Limb (tissue), 2 donors: ENCODE data around the gene TIE1.

Experiments used
- DNase-seq, 2 donors: peaks; one replicate each; pipeline ENCODE4 v3.0.0-alpha.2; 2016; ENCODE audit errors: extremely low spot score in 2 of 2

The TIE1 gene

DNA sequence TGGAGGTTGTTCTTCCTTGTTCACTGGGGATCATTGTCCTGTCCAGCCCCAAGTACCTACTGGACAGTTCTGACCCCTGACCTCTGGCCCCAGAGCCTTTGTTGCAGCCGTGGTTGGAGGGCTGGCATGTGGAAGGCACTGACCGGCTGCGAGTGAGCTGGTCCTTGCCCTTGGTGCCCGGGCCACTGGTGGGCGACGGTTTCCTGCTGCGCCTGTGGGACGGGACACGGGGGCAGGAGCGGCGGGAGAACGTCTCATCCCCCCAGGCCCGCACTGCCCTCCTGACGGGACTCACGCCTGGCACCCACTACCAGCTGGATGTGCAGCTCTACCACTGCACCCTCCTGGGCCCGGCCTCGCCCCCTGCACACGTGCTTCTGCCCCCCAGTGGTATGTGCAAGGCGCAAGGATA, 11.4 kb downstream of the TIE1 start:
- DNase-seq, result no peak

DNA sequence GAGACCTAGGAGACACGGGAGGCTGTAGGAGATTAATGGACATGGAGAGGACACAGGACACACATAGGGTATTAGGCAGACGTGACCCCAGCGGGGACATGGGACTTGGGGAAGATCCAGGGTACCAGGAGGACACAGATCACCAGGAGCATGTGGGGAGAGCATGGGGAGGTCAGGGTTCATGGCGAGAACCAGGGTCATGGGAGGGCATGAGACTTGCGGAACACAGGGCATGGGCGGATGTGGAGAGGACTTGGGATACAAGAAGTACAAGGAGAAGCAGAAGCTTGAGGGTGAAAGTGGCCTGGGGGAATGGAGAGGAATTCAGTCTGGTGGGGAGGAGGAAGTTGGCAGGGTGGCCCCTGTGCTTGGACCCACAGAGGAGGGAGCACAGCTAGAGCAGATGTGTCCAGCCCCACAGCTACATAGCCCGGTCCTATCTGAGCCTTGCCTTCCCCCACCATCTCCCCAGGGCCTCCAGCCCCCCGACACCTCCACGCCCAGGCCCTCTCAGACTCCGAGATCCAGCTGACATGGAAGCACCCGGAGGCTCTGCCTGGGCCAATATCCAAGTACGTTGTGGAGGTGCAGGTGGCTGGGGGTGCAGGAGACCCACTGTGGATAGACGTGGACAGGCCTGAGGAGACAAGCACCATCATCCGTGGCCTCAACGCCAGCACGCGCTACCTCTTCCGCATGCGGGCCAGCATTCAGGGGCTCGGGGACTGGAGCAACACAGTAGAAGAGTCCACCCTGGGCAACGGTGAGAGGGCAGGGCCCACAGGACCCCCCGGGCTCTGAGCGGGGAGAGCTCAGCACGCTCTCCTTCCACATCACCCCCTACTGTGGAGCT, 12.1 kb downstream of the TIE1 start:
- no peak for DNase-seq

DNA sequence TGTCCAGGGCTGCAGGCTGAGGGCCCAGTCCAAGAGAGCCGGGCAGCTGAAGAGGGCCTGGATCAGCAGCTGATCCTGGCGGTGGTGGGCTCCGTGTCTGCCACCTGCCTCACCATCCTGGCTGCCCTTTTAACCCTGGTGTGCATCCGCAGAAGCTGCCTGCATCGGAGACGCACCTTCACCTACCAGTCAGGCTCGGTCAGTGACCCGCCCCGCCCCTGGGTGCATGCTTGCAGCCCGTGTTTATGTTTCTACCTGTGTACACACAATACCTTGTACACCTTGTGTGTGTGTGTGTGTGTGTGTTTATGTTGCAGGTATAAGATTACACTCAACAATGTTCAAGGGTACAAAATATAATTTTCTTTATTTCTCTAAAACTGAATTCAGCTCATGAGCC, 13.0 kb downstream of the TIE1 start:
- DNase-seq, result no peak

GRCh38 chr1:43314233-43314632, 13.5 kb downstream of the TIE1 start:
- DNase-seq, result no peak

GRCh38 chr1:43315481-43315880, 14.7 kb downstream of the TIE1 start:
- DNase-seq, result no peak

- no peak for DNase-seq
Observed at GRCh38 chr1:43315963-43316737, 15.4 kb downstream of the TIE1 start.

GRCh38 chr1:43316738-43317520, 16.1 kb downstream of the TIE1 start:
- no peak for DNase-seq

DNA sequence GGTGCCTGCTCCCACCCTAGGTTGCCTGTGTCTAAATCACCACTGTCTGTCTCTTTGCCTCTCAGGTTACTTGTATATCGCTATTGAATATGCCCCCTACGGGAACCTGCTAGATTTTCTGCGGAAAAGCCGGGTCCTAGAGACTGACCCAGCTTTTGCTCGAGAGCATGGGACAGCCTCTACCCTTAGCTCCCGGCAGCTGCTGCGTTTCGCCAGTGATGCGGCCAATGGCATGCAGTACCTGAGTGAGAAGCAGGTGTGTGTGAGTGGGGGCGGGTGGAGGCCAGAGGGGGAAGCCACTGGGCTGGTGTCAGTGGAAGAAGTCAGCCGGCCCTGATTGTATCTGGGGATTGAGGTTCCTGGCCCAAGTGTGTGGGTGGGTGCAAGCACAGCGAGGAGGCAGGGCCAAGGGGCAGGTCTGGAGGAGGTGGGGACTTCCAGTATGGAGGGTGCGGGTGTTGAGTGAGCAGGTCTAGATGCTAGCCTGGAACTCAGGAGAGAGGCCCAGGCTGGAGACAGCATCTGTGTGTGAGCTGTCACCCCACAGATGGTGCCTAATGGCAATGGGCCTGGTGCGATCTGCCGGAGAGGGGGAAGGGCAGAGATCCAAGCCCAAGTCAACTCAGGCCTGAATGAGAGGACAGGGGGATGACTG, 17.2 kb downstream of the TIE1 start:
- no peak for DNase-seq

DNA sequence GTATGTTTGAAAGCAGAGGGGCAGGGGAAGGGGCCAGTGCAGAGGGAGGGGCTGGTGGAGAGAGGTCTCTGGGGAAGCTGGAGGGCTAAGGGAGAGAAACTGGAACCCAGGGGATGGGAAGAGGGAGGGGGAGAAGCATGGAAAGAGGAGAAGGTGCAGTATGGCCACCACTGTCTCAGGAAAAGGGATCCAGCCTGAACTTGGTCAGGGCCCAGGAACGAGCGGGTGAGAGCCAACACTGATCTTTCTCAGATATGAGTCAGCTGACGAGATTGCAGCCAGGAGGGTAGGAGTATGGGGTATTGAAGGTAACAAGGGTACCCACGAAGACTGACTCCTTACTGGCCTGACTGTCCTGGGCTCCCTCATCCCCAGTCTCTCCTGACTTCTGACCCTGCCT, 18.0 kb downstream of the TIE1 start:
- DNase-seq, result no peak

- no peak for DNase-seq
Observed at GRCh38 chr1:43319288-43319687, 18.5 kb downstream of the TIE1 start.

- DNase-seq, result no peak
Observed at GRCh38 chr1:43319766-43320165, 19.0 kb downstream of the TIE1 start.

DNA sequence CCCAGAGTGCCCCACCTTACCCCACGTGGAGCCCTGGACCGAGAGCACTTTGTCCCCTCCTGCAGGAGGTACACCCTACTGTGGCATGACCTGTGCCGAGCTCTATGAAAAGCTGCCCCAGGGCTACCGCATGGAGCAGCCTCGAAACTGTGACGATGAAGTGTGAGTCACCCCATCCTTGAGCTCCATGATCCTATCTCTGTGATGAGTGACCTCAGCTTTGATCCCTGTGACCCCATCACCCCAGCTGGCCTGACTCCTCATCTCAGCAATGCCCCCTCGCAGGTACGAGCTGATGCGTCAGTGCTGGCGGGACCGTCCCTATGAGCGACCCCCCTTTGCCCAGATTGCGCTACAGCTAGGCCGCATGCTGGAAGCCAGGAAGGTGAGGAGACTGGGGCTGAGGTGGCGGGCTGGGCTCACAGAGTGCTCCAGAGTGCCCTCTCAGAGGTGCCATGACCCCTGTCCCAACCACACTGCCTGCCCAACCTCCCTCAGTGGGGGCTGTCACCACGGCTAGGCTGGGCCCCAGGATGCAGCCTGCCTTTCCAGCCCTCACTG, 20.6 kb downstream of the TIE1 start:
- no peak for DNase-seq

- DNase-seq, result no peak
Observed at GRCh38 chr1:43322506-43322905, 21.7 kb downstream of the TIE1 start.

DNA sequence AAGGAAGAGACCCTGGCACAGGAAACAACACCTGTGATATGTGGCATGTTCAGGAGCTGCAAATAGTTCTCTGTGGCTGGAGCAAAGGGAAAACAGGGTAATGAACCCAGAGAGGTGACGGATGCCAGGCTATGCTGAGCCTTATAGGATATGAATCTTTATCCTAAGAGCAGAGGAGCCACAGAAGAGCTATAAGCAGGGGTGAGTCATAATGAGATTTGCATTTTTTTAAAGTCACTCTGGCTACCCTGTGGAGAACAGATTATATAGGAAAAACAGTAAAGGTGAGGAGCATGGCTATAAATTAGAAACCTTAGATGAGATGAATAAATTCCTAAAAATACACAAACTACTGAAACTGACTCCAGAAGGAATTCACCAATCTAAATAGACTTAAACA, 24.0 kb downstream of the TIE1 start:
- DNase-seq, result no peak

DNA sequence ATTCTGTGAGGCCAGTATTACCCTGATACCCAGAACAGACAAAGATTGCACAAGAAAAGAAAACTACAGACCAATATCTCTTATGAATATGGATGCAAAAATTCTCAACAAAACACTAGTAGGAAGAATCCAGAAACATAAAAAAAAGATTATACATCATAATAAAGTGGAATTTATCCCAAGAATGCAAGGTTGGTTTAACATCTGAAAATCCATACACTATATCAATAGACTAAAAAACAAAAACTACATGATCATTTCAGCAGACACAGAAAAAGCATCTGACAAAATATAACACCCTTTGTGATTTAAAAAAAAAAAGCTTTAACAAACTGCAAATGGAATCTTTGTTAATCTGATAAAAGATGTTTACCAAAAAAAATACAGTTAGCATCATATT, 24.6 kb downstream of the TIE1 start:
- DNase-seq, result no peak

GRCh38 chr1:43327549-43328292, 26.9 kb downstream of the TIE1 start:
- no peak for DNase-seq

DNA sequence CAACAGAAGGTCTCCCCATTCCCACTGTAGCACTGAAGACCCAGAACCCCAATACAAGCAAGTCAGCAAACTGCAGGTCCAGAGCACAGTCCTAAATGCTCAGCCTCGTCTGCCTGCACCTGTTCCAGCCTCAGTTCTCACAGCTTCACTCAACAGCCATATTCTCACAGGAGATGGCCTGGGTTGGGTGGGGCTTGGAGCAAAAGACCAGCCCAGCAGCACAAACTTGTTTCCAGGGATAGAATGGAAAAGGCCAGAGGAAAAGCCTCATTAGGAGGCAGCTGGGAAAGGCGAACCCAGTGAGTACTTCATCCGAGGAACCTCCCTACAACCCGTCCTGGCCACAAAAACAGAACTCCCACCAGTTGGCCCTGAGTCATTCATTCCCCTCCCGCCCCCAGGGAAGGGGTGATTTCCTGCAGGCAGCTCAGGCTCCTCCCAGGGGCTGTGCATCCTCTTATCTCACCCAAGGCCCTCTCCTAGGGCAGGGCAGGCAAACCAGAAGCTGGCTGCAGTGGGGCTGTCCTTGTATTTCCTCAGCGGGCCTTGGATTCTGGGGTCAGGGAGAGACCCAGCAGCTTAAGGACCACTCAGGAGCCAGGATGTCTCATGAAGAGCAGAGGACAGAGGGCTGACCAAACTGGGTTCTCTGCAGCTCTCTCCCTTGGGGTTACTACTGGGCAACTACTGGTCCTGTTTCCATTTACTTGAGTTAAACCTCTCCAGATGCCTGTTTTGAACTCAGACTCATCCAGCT, 29.4 kb downstream of the TIE1 start:
- DNase-seq, result no peak

GRCh38 chr1:43331688-43332087, 30.9 kb downstream of the TIE1 start:
- no peak for DNase-seq

DNA sequence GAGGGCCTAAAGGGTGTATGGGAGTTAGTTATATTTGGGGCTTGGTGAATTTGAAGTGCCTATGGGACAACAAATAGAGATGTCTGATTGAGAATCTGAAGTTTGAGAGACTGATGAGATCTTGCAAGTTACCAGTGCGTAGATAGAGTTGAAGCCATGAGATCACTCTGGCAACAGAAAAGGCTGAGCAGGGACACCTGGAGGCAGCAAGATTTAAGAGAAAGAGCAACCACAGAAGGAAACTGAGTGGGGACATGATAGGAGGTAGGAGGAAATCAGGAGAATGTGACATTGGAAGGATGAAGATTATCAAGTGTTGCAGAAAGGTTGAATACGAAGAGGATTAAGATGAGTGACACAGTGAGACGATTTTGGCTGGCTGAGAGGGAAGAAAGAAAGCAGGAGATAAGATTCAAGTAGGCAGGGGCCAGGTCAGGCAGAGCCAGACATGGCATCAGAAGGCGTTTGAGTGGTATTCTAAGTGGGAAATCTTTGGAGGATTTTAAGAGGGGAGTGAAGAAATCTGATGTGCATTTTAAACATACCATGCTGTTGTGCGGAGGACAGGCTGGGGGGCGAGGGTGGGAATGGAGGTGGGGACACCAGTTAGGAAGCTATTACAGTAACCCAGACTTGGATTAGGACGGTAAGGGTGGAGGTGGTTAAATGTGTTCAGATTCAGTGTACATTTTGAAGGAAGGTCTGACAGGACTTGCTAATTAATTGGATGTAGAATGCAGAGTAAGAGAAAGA, 33.8 kb downstream of the TIE1 start:
- DNase-seq, result no peak
